HCEC 1CT (cell line): ENCODE measurements around the gene JMJD4.

Experiments used
- DNase-seq: peaks from one replicate; pipeline ENCODE4 v3.0.0-alpha.2; 2017

The JMJD4 gene

DNA sequence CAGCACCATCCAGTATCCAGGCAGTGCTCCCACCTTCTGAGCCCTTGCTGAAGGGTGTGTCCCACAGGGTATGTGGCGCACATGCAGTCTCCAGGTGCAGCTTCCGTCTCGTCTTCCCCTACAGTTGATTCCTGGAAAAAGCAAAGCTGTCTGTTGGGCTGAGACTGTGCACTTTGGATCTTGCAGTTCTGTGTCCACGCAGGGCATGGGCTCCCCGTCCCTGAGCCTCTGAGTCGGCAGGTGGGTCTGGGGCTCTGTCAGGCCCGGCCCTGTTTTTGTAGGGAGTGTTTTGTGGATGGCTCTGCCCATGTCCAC is 33.0 kb upstream of the JMJD4 start:
- no peak for DNase-seq

DNA sequence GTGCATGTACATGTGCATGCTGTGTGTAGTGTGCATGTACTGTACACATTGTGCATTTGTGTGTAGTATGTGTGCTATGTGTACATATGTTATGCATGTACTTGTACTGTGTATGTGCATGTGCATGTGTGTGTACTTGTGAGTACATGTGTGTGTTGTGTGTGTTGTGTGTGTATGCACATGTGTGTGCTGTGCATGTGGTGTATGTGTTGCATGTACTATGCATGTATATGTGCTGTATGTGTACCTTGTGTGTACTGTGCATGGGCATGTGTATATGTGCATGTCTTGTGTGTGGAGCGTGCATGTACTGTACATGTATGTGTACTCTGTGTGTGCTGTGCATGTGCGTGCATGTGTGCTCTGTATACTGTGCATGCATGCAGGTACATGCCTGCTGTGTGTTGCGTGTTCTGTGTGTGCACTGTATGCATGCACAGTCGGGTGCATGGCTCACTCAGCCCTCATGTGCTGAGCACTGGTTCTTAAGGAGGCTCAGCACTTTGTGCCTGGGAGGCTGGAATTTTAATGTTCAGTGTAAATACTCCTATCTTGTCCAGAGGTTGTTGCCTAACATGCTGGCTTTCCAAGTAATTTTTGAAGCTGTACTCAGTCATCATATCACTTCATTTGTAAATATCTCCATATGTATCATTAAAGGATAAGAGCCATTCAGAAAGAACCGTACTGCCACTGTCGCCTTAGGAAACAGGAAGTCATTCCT is 32.5 kb upstream of the JMJD4 start:
- no peak for DNase-seq

DNA sequence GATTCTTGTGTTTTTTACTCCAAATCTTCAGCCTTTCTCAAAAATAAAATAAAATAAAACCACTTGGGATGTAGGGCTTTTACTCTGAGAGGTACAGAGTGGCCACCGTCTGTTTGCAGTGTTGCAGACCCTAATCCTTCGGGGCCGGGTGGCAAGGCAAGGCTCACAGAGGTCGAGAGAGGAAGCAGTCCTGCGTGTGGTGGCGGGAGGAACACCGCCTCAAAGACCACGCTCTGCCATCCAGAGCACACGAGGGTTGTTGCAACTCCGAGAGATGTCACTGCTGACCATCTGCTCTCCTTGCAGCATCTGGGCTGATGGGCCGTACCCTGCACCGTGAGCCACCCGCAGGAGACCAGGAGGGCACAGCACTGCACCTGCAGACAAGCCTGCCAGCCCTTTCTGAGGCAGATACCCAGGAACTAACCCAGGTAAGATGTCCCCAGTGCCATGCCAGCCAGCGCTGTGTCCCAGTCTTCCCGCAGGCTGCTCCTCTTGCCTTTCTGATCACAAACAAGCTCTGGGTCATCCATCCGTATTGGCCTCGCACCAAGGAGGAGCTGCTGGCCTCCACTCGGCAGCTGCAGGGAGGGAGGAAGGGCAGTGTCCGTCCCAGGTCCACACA is 31.7 kb upstream of the JMJD4 start:
- no peak for DNase-seq

DNA sequence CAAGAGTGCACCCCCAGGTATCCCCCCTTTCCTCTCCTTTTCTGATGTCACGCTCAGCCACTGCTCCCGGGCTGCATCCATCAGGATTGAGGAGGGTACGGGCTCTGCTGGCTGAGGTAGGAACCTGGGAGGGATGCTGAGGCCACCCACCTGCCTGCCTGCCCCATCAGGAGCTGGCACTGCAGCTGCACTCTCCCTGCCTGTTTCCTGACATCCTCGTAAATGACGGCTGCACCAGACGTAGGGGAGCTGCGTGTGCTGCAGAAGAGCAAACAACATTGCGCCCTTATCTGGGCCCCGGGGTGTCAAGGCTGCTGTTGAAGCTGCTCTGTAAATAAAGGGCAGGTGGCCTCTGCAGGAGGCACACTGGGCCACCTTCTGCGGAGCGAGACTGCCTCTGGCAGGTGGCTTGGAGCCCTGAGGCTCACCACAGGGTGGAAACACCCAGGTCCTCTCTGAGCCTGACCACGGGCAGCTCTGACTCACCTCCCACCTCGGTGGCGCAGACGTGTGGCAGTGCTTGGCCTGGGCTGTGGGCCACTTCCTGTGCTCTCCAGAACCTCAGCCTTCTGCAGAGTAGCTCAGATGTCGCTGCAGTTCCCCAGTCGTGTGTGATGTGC is 31.0 kb upstream of the JMJD4 start:
- DNase-seq: no peak

DNA sequence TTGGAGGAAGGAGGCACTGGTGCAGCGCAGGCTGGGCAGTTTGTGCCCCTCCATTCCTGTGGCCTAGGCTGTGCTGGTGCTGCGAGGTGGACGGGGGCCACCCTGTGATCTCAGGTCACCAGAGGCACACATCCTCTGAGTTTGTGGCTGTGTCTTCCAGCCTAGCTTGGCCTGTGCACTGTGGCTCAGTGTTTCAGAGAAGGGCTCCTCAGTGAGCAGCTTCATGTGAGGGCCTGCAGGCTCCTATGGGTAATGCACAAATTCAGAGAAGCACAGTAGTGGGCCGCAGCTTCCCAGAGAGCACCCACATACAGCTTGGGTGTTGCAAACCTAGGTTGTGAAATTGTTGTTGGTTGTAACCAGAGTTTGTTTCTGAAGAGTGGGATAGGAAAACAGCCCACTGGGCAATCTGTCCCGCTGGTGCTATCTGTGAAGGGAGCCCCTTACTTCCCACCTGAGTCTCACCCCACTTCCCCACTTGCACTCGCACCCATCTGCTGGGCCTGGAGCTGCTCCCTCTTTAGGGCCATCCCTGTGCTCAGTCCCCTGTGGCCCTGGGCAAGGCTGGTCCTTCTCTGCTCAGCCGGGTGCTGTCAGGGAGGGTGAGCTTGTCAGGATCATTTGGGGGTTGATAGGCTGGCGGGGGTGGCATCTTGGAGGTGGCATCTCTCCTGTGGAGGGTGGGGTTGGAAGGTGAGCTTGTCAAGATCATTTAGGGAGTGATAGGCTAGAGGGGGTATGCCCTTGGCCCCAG is 30.3 kb upstream of the JMJD4 start:
- no peak for DNase-seq

DNA sequence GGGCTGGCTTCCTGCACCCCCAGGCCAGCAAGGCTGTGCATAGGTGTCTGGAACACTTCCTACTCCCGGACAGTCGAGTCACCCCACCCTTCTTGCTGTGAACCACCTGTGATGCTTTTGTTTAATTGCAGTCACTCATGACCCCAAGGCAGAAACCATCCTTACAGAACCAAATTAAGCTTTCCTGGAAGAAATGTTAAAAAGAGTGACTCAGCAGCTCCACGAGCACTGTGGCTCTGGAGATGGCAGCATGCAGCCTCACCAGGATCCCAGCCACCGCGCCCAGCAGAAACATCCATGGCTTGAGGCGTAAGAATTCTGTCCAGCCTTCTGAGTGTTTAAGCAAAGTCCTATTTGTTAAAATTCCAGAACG is 28.9 kb upstream of the JMJD4 start:
- DNase-seq: no peak

DNA sequence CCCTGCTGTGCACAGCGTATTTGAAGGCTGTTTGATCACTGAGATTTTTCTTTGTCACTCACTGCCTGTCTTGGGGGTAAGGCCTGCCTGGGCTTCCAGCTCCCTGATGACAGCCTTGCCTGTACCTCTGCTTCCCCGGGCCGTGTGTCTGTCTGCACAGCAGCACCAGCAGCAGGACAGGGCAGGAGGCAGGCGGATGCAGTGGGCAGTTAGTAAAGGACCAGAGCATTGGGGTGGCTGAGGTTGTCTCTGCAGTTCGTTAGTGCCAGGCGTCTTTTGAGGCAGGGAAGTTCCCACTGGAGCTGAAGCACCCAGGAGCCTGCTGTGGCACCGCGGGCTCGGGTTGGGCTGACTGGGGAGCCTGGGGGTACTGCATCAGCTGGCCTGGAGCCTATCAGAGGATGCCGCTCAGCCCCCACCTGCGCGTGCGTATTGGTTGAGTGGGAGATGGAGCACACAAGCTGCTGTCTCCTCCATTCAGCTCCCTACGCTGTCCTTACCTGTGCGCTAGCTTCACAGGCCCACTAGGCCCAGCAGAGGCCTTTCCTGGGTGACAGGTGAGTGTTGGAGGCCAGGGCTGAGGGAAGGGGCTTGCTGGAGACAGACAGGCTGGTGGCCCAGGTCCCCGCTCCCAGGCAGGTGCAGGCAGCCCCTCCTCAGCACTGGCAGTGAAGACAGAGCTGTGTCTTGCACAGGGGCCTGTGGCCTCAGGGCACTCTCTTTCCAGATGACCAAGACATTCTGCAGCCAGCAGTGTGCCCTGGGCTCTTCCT is 28.3 kb upstream of the JMJD4 start:
- DNase-seq: no peak

DNA sequence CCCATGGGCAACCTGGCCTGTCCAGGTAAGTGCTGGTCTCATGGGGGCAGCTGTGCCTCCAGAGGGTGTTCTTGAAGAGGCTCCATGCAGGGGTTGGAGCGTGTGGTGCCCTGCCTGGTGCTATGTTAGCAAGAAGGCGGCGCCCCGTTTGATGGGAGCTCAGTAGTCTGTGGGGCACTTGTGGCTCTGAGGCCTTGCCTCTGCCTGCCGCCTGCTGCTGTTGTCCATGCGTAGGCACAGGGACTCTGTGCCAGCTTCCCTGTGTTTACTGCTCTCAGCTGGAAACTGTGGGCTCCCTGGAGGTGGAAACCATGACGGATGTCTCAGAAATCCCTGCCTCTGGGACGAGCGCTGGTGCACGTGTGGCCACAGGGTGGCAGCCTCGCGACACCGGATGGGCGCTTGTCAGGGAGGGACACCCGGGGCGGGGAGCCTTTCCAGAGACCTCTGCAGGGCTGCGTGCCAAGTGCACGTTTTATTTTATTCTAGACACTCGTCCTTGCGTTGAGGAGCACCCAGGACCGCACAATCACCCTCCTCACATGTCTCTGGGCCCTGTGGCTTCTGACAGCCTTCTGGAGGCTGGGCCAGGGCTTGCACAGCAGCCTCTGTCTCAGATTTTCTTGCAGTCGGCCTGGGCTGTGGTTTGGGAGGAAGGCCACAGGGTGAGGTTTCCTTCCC is 27.3 kb upstream of the JMJD4 start:
- peak; percentile 65 for DNase-seq

DNA sequence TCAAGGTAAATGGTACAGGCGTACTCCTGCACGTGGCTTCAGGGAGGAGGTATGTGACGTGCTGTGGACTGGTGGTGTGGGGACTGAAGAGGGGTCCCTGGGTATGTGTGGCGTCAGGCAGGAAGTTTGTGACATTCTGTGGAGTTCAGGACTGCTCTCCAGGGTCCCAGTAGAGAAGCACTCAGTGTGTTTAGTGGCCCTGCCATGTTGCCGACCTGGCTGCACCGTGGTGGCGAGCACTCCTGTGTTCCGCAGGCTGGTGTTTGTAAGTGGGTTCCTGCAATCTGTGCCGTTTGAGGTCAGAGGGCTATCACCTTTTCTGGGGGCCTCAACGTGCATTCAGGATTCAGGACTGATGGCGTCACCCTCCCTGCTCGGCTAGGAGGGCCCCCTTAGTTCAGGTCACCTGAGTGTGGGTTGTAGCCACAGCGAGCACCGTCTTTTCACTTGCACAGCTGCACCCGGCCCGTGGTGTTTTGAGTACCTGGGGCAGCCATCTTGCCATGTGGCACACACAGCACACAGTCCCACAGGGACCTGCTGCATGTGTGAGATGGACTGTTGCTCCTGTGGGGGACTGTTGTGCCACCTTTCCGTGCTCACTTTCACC is 26.6 kb upstream of the JMJD4 start:
- DNase-seq: no peak

DNA sequence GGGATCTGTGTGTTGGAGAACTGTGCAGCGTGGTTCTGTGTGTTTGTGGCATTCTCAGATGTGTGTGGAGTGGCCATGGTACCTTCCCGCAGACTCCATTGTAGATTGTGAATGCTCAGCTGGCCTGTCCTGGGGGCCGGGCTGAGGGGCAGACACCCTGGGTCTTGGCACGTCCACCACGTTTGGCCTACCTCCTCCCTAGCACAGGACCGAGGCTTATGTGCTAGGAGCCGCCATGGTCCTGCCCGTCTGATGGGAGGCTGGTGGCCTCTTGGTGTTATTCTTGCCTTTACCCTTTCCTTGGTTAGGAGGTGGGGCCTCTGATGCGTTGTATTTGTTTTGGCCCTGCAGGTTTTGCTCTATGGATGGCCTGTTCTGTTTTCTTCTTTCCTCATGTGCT is 25.3 kb upstream of the JMJD4 start:
- no peak for DNase-seq

DNA sequence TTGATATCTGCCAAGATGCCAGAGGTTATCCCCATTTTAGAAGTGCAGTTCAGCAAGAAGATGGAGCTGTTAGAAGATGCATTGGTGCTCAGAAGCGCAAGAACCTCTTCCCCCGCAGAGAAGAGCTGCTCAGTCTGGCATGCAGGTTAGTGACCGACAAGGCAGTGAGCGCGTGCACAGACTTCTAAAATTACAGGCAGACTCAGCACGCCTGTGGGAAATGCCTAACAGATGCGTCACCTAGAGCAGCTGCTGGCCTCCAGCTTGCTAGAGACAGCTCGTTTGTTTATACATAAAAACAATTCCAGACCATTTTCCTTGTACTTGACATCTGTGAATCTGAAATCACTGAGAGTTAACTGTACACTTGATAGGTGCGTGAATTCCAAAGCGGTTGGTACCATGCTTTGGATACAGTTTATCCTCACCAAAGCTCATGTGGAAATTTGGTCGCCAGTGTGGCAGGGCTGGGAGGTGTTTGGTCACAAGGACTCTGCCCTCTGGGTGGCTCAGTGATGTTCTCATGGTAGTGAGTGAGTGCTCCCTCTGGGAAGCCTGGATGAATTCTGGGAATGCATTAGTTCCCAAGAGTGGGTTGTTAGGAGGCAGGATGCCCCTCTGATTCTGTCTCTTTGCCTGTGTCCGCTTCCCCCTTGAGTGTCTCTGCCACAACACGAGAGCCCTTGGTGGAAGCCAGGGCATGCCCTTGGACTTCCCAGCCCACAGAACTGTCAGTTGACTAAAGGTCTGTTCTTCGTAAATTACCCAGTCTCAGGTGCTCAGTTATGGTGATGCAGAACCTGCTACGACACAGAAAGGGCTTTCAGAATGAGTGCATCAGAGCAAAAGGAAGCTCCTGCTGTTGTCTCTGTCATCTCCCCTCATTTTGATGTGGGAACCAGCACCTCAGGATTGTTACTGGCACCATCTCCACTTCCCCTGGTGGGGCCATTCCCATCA is 24.5 kb upstream of the JMJD4 start:
- DNase-seq: peak; percentile 96

DNA sequence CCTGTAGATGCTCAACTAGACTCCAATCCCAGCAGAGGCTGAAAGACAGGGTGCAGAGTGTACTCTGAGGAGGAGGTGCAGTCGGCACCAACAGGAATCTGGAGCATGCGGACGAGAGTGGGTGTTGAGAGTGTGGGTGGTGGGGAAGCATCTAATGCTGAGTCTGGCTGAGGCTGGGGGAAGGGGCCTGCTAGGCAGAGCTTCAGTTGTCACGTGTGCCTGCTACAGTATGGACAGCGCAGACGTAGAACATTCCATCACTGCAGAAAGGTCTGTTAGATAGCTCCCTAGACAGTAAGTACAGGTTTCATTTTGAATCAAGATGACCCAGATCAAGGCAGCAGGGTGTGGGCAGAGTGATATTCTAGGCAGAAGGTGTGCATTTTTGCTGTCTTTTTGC is 23.3 kb upstream of the JMJD4 start:
- no peak for DNase-seq

DNA sequence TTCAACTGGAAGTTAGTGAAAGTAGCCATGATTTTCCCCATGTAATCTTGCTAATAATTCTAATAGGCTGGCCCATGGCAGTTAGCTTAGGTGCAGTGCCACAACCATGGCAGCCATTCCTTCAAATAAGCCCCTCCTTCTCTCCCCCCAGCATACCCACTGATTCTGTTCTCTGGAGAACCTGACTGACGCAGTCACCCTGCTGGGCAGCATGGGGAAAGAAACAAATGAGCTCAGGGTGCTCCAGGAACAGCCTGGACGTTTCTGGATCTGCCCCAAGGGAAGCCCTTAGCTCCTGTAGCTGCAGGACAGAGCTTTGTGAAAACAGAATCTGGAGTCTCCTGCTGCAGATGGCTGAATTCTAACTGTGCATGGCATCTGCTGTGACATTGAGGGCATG is 22.7 kb upstream of the JMJD4 start:
- no peak for DNase-seq

DNA sequence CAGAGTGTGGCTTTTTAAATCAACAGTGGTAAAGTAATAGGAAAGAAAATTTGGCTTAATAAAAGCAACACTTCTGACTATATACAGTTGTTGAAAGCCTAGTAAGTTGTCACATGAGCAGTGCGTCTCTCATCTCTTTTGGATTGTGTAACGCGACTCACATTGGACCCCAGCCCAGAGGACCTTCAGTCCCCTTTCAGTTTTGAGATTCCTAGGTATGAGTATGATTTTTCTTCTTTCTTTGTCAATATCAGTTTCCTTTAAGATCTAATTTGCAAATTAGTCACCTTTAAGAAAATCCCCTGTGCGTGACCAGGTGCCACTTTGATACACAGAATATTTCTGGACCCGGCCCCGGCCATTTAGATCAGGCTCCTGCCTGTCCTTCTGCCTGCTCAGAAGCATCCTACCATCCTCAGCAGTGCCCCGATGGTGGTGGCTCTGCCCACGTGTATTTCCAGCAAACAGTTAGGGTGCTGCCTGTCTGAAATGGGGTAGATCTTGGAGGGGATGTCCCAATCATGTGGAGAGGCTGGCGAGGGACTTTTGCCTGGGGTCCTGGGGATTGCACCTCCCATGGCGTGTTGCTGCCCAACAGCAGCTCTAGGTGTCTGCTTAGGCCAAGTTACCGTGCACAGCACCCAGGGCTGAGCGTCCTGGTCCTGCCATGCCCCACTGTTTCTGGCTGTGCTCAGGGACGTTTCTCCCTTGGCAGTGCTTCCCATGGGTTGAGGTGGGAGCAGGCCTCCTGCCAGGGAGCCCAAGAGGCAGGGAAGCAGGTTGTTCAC is 21.3 kb upstream of the JMJD4 start:
- DNase-seq: no peak

DNA sequence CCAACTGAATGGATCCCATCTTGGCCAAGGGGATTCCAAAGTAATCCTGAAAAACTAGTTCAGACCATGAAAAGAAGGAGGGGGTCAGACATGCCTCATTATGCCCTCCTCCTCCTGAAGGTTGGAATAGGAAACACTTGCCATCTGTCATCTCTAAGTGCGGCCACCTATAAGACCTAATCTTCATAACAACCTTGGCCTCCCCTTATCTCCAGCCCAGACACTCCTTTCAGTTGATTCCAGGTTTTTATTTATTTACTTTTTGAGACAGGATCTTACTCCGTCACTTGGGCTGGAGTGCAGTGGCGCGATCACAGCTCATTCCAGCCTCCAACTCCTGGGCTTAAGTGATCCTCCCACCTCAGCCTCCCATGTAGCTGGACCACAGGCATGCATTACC is 19.9 kb upstream of the JMJD4 start:
- no peak for DNase-seq

DNA sequence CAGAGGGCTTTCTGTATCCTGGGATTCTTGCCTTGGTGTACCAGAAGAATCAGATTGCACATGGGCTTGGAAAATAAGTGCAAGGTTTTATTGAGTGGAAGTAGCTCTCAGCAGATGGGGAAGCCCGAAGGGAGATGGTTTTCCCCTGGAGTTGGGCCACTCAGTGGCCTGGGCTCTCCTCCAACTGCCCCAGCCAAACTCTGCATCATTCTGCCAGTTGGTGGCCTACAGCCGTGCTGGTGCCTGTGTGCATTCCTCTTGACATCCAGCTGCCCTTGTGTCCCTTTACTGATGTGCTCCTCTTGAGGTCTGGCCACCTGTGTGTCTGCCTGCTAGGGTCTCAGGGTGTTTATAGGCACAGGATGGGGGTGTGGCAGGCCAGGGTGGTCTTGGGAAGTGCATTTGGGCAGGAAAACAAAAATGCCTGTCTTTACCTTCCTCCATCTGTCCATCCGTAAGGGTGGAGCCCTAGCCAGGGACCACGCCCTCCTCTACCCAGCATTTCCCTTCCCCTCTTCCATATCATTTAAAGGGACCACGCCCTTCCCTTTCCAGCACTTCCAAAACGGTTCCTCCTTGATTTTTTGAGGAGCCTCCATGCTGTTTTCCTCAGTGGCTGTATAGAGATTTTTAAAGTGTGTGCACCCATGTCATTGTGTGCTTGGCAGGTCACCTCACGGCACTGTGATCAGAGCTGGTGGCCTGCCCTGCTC is 19.1 kb upstream of the JMJD4 start:
- DNase-seq: peak; percentile 3

DNA sequence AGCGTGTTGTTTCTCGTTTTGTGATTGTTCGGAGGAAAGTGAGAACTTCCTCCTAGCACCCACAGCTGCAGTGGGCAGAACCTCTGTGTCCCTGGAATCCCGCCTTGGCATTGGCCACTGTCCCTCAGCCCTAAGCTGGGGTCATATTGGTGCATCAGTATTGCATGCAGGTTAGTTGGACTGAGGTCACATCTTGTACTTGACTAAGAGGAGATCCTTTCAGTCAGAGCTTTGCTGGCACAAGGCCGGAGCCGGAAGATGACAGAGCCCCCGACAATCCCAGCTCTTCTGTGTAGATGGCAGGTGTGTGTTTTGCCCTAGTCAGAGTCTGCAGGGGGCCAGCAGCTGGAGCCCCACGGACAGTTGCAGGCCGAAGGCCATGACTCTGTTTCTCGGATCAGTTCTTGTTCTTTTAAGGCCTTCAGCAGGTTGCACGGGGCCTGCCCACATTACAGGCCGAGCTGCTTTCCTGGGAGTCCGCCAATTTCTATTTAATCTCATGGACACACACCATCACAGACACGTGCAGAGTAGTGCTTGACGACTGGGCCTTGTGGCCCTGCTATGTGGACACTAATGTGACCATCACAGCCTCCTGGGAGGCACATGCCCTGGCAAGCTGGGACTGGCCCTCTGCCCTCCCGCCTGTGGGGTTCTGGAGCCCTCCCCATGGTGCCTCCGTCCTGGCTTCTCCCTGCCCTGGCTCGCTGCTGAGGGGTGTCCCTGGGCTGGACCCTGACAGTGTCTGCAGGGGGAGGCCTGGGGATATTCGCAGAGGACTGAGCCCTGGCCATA is 15.0 kb upstream of the JMJD4 start:
- no peak for DNase-seq

DNA sequence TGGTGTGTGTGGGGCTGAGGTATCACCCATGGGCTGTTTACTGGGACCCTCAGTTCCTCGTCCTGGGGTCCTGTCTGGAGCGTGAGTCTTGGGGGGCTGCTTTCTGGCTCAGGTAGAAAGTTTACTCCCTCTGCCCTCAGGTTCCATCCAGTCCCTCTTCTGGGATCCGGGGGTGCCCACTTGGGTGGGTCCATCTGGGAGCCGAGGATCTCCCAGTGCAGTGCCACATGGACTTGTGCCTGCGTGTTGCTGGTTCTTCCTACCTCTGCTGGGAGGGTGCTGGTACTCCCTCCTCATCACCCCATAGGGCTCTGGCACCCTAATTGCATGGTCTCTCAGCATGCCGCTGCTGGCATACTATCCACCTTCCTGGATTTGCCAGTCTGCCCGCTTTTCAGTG is 14.1 kb upstream of the JMJD4 start:
- DNase-seq: no peak
